ENCODE measurements around the gene CHRNA4.

CHRNA4 gene

DNA sequence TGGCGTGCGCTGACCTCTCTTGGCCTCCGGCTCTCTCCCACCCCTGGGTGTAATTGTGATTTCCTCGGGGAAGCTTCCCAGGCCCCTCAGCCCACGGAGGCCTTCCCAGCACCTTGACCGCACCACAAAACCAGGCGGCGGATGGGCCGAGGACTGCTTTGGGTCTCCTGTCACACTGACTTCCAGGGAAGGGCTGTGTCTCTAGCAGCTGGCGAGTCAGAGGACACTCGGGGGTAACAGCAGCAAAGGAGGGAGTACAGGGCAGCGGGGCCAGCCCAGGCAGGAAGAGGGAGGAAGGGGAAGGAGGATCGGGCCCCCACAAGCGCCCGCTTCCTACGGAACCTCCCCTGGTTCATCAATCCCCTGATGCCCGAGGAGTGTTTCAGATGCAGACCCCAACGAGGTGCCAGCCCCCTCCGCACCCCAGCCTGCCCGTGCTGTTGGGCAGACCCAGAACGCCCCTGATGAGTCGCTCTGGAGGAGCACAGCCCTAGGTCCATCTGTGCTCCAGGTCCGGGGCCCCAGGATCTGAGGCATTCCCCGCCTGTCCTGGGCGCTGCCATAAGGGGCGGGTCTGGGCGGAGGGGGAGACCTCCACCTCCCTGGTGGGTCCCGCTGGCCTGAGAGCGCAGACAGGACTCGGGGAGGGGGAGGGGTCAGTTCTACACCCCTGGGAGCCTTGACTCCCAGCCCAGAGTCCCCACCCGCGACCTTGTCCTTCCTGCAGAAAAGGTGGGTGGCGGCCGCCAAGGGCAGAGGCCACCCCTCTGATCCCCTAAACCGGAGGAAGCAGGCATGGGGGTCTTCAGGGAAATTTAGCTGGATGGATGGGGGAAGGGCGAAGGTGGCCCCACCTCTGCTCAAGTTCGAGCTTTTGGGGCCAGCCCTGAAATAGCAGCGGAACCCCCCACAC is 956 bp downstream of the CHRNA4 start:
- Histone ChIP-seq H4K20me1 (peaks cover 26% of the 10 kb centered on the region; the same call in 1 of the 2 replicates), H3K4me3 (no peak overlapping the region), H3K4me2 (no peak overlapping the region), H3K36me3 (no peaks in the 10 kb centered on the region), H3K4me1 (peaks cover 13% of the 10 kb centered on the region), H3K27me3 (peaks cover 75% of the 10 kb centered on the region), H3K27ac (no peak overlapping the region), H3K9me3 (no peaks in the 10 kb centered on the region), H3K9ac (no peak overlapping the region)
- no peak for TF ChIP-seq Cebpa-rat (IDR thresholded peaks at IDR 0.05)

DNA sequence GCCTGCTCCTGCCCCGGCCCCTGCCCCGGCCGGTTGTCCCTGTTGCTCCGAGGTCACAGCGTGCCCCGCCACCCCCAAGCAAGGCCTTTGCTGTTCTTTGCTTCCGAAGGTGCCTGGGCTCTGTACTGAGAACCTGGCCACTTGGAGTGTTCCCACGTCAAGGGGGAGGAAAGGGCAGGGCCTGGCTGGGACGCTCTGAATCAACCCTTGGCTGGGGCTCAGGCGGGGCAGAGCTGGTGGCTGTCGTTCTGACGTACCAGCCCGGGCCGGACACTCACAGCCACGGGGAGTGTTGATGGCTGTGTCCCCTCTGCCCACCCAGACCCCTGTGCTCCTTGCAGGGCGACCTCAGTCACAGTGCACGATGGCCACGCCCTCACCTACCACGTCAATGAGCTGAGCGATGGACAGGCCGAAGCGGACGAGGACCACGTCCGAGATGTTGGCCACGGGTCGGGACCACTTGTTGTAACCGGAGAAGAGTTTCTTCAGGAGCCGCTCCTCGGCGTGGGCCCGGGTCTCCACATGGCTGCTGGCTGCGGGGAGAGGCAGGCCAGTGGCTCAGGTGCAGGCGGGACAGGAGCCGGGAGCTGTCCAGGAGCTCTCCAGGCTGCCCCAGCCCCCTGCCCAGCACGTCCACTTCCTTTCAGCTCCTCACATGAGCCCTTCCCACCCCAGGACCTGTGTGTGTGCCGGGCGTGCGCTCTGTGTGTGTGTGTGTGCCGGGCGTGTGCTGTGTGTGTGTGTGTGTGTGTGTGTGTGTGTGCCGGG is 1.8 kb downstream of the CHRNA4 start:
- no peak for TF ChIP-seq Cebpa-rat (IDR thresholded peaks at IDR 0.05)
- peaks cover 7% of the 10 kb centered on the region for H3K4me1 ChIP-seq

DNA sequence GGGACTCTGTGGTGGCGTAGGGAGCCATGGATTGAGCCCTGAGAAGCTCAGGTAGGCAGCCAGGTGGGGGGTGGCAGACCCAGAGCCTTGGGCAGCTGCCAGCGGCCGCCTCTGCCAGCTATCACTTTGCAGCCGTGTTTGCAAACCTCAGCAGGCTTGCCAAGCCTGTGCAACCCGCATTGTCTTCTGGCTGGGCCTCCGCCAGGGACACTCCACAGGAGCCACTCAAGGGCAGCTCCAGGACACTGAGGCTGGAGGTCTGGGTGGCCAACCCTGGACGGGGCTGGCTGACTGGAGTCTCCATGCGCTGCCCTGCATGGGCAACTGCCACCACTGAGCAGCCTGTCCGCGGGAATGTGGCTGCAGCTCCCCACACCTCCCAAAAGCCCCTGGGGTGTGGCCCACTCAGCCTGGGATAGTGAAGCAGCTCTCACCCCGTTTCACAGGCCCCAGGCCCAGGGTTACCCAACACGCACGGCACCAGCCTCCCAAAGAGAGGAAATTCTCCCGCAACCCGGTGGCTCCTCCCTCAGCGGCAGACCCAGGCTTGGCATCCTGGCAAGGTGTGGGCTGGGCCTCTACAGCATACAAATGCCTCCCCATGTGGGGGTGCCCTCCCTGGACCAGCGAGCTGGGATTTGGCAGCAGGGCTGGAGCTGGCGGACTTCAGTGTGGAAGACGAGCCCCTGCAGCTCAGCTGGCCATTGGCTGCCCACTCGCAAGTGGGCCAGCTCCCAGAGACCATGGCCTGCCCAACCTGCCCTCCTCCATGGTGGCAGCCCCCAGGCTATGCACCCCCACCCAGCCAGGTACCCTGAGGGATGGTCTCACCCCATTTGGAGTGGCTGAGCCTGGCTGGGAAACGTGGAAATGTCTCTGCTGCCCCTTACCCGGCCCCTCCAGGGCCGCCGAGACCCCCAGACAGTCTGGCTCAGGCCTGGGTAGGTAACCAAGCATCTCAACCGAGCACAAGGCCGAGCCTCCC is 2.9 kb downstream of the CHRNA4 start:
- Histone ChIP-seq H3K9me3 (no peaks in the 10 kb centered on the region), H3K4me1 (peaks cover 8% of the 10 kb centered on the region), H4K20me1 (peaks cover 26% of the 10 kb centered on the region; the same call in 1 of the 2 replicates), H3K36me3 (no peaks in the 10 kb centered on the region), H3K4me2 (no peak overlapping the region), H3K27me3 (peaks cover 63% of the 10 kb centered on the region), H3K4me3 (no peak overlapping the region), H3K9ac (no peak overlapping the region), H3K27ac (no peak overlapping the region)
- no peak for TF ChIP-seq Cebpa-rat (IDR thresholded peaks at IDR 0.05)

More for the DNA sequence above, 1.8 kb downstream of the CHRNA4 start:
- no peak overlapping the region for H3K4me3 ChIP-seq
- no peak overlapping the region for H3K27ac ChIP-seq
- H3K4me2 ChIP-seq: no peak overlapping the region
- H3K36me3 ChIP-seq: no peaks in the 10 kb centered on the region
- no peaks in the 10 kb centered on the region for H3K9me3 ChIP-seq
- H3K27me3 ChIP-seq: peaks cover 74% of the 10 kb centered on the region
- peaks cover 26% of the 10 kb centered on the region; the same call in 1 of the 2 replicates for H4K20me1 ChIP-seq
- H3K9ac ChIP-seq: no peak overlapping the region

DNA sequence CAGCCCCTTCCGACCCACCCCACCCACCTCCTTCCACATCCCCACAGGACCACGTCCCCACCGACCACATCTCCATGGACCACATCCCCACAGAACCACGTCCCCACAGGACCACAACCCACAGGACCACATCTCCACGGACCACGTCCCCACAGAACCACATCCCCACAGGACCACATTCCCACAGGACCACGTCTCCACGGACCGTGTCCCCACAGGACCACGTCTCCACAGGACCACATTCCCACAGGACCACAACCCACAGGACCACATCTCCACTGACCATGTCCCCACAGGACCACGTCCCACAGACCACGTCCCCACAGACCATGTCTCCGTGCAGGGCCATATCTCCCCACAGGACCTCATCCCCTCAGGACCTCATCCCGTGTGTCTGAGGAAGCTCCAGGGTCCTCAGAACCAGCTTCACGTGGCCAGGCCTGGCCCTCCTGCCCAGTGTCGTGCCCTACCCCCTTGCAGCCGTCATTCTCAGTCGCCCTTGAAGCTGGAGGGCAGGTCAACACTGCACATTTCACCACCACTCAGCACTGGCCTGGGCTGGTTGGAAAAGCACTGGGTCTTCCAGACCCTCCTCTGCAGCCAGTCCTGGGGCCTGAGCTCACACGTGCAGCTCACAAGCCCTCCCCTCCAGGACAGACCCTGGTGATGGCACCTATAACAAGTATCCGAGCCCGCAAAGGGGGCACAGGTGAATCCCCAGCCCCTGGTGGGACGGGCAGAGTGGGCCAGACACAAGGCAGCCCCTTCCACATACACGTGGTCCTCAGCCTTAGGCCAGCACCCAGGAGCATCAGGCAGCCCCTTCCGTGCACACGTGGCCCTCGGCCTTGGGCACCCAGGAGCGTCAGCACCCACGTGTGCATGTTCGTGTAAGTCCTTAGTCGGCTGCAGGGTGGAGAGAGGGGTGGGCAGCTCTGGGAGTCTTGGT is 3.9 kb downstream of the CHRNA4 start:
- H3K4me1 ChIP-seq: peaks cover 18% of the 10 kb centered on the region
- no peak for TF ChIP-seq Cebpa-rat (IDR thresholded peaks at IDR 0.05)
- H3K9ac ChIP-seq: no peak overlapping the region
- H3K4me2 ChIP-seq: no peak overlapping the region
- H3K36me3 ChIP-seq: no peaks in the 10 kb centered on the region
- H3K9me3 ChIP-seq: no peaks in the 10 kb centered on the region
- no peak overlapping the region for H3K4me3 ChIP-seq
- peaks cover 29% of the 10 kb centered on the region; the same call in 1 of the 2 replicates for H4K20me1 ChIP-seq
- H3K27ac ChIP-seq: no peak overlapping the region
- peaks cover 53% of the 10 kb centered on the region for H3K27me3 ChIP-seq

DNA sequence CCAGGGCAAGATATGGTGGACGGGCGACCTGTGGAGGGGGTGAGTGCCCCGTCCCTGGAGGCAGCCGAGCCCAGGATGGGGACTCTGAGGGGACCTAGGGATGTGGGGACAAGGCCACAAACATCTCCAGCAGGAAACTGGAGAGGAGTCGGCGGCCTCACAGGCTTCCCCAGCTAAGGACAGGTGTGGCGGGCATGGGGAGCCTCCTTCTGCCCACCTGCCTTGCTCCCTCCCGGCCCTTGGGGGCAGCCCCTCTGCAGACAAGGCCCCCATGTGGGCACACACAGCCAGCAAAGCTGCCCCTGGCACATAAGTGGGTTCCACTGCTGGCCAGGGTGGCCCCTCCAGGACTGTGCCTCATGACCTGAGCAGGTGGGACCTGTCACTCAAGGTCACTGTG is 4.6 kb downstream of the CHRNA4 start:
- no peak overlapping the region for H3K27ac ChIP-seq
- H3K4me2 ChIP-seq: no peak overlapping the region
- H3K9ac ChIP-seq: no peak overlapping the region
- H3K4me3 ChIP-seq: no peak overlapping the region
- peaks cover 19% of the 10 kb centered on the region for H3K4me1 ChIP-seq
- H3K36me3 ChIP-seq: no peaks in the 10 kb centered on the region
- H3K9me3 ChIP-seq: no peaks in the 10 kb centered on the region
- H3K27me3 ChIP-seq: peaks cover 46% of the 10 kb centered on the region
- peaks cover 29% of the 10 kb centered on the region; the same call in 1 of the 2 replicates for H4K20me1 ChIP-seq
- no peak for TF ChIP-seq Cebpa-rat (IDR thresholded peaks at IDR 0.05)

DNA sequence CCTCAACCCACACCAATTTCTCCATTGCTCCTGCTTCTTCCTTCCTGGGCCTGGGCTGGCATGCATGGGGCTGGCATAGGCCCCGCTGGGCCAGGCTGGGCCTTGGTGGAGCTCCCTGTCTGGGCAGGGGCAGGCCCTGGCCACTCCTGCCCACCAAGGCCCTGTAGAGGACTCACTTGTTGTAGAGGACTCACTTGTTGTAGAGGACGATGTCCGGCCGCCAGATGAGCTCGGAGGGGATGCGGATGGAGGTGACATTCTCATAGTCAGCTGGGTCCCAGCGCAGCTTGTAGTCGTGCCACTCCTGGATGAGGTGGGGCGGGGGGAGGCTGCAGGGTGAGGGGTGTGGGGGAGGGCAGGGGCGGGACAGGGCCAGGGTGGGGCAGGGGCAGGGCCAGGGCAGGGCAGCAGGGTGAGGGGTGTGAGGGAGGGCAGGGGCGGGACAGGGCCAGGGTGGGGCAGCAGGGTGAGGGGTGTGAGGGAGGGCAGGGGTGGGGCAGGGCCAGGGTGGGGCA is 5.3 kb downstream of the CHRNA4 start:
- TF ChIP-seq Cebpa-rat (IDR thresholded peaks at IDR 0.05): no peak
- Histone ChIP-seq H3K9me3 (no peaks in the 10 kb centered on the region), H3K27ac (no peak overlapping the region), H3K4me1 (peaks cover 20% of the 10 kb centered on the region), H3K4me2 (no peak overlapping the region), H4K20me1 (peaks cover 29% of the 10 kb centered on the region; the same call in 1 of the 2 replicates), H3K27me3 (peaks cover 40% of the 10 kb centered on the region), H3K36me3 (no peaks in the 10 kb centered on the region), H3K4me3 (no peak overlapping the region), H3K9ac (no peak overlapping the region)

DNA sequence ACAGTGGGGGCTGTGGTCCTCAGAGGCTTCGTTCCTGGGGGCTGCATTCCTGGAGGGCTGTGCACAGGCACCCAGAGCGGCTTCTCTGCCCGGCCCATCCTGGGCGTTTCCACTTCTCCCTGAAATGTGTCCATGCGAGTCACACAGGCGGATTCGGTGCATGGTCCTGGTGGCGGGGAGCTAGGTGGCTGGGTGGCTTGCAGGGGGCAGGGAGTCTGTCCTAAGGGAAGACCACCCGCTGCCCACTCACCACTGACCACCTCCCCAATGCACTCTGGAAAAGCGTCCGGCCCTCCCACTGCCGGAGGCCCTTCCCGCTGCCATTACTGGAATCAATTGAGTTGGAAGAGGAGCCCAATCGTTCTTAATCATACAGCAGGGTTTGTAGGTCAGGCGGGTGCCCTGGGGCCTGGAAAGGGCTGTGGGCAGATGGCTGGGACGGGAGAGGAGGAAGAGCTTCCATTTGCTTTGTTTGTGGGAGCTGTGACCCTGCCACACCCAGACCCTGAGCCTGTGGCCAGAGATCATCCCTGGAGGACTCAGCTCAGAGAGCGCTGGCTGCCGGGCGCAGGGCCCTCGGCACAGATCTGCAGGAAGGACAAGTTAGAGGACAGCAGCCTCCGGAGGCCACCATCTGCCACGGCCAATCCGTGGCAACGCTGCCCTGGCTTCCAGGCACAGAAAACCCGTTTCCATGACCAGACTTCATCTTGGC is 6.4 kb downstream of the CHRNA4 start:
- Histone ChIP-seq H3K9ac (no peak overlapping the region), H3K4me1 (peaks cover 20% of the 10 kb centered on the region), H3K4me2 (no peak overlapping the region), H3K9me3 (no peaks in the 10 kb centered on the region), H3K36me3 (no peaks in the 10 kb centered on the region), H3K27me3 (peaks cover 30% of the 10 kb centered on the region), H4K20me1 (peaks cover 22% of the 10 kb centered on the region; the same call in 1 of the 2 replicates), H3K4me3 (no peak overlapping the region), H3K27ac (no peak overlapping the region)
- no peak for TF ChIP-seq Cebpa-rat (IDR thresholded peaks at IDR 0.05)

DNA sequence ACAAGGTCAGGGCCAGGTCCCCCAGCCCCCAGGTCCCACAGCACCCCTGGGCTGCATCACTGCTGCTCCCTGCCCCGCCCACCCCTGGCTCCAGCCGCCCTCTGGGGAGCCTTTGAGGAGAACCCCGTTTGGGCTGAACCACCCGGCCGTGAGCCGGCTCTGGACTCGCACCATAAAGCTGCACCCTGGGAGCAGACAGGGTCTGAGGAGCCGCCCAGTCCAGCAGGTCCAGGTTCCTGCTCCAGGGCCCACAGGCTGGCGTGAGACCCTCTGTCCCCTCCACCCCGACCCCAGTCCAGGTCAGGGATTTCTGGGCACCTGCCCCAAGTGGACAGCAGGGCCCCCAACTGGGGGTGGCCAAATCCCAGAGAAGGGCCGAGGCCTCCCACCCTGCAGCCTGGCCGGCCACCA is 8.3 kb downstream of the CHRNA4 start:
- H3K4me3 ChIP-seq: no peak overlapping the region
- peaks cover 10% of the 10 kb centered on the region; the same call in 1 of the 2 replicates for H4K20me1 ChIP-seq
- no peaks in the 10 kb centered on the region for H3K9me3 ChIP-seq
- peak overlapping the region; percentile 67 for H3K4me2 ChIP-seq
- peaks cover 10% of the 10 kb centered on the region for H3K27me3 ChIP-seq
- no peak for TF ChIP-seq Cebpa-rat (IDR thresholded peaks at IDR 0.05)
- no peaks in the 10 kb centered on the region for H3K36me3 ChIP-seq
- H3K27ac ChIP-seq: no peak overlapping the region
- peaks cover 20% of the 10 kb centered on the region for H3K4me1 ChIP-seq
- no peak overlapping the region for H3K9ac ChIP-seq

Data from BLaER1 (cell line).